Stromal cell of bone marrow (primary cell): Measurements from ENCODE around the gene ACOT11.

Experiments
- DNase-seq: peaks from one replicate; pipeline ENCODE4 v3.0.0-alpha.2; 2012; ENCODE audit warnings: low read depth

ACOT11 gene

GRCh38 chr1:54585181-54586066, 37.4 kb downstream of the ACOT11 start:
- no peak for DNase-seq

GRCh38 chr1:54588377-54588776, 40.3 kb downstream of the ACOT11 start:
- DNase-seq: no peak

- DNase-seq: no peak
Observed at GRCh38 chr1:54591127-54591756, 43.2 kb downstream of the ACOT11 start.

- no peak for DNase-seq
Observed at GRCh38 chr1:54593571-54594160, 45.6 kb downstream of the ACOT11 start.

- DNase-seq: no peak
Observed at GRCh38 chr1:54594463-54594862, 46.4 kb downstream of the ACOT11 start.

- no peak for DNase-seq
Observed at GRCh38 chr1:54595956-54596498, 48.0 kb downstream of the ACOT11 start.

GRCh38 chr1:54596756-54597155, 48.7 kb downstream of the ACOT11 start:
- no peak for DNase-seq

- DNase-seq: no peak
Observed at GRCh38 chr1:54597455-54598030, 49.5 kb downstream of the ACOT11 start.

GRCh38 chr1:54599211-54599823, 51.3 kb downstream of the ACOT11 start:
- DNase-seq: no peak

GRCh38 chr1:54600947-54601721, 53.1 kb downstream of the ACOT11 start:
- no peak for DNase-seq

GRCh38 chr1:54601730-54602129, 53.7 kb downstream of the ACOT11 start:
- no peak for DNase-seq

- no peak for DNase-seq
Observed at GRCh38 chr1:54602554-54602953, 54.5 kb downstream of the ACOT11 start.

GRCh38 chr1:54603241-54603640, 55.2 kb downstream of the ACOT11 start:
- DNase-seq: no peak

GRCh38 chr1:54604051-54604450, 56.0 kb downstream of the ACOT11 start:
- DNase-seq: no peak

- no peak for DNase-seq
Observed at GRCh38 chr1:54604572-54605370, 56.7 kb downstream of the ACOT11 start.

GRCh38 chr1:54606096-54606989, 58.3 kb downstream of the ACOT11 start:
- DNase-seq: no peak

GRCh38 chr1:54606990-54607325, 58.9 kb downstream of the ACOT11 start:
- no peak for DNase-seq

GRCh38 chr1:54607821-54608565, 60.0 kb downstream of the ACOT11 start:
- no peak for DNase-seq
